Activated T-cell treated with anti-CD3 and anti-CD28 coated beads, Interleukin-2, amount 50 U/mL, for 24 hours (primary cell): ENCODE data around the gene PURA.

ENCODE experiments used
- DNase-seq: peaks from one replicate; pipeline ENCODE4 v3.0.0-alpha.2; 2020
- H3K27ac Mint-ChIP-seq: 2 replicates; pipeline ENCODE4 v1.8.0; 2020; ENCODE audit warnings: mild to moderate bottlenecking, mixed read lengths
- H3K27me3 Mint-ChIP-seq: 2 replicates; pipeline ENCODE4 v1.8.0; 2020; ENCODE audit warnings: mixed read lengths
- H3K36me3 Mint-ChIP-seq: 2 replicates; pipeline ENCODE4 v1.8.0; 2020; ENCODE audit warnings: low read depth, mixed read lengths
- H3K4me1 Mint-ChIP-seq: 2 replicates; pipeline ENCODE4 v1.8.0; 2020; ENCODE audit warnings: low read depth, mixed read lengths
- H3K4me3 Mint-ChIP-seq: 2 replicates; pipeline ENCODE4 v1.8.0; 2020; ENCODE audit warnings: mild to moderate bottlenecking, moderate library complexity, mixed read lengths
- H3K9me3 Mint-ChIP-seq: 2 replicates; pipeline ENCODE4 v1.8.0; 2020; ENCODE audit warnings: mixed read lengths

The PURA gene

DNA sequence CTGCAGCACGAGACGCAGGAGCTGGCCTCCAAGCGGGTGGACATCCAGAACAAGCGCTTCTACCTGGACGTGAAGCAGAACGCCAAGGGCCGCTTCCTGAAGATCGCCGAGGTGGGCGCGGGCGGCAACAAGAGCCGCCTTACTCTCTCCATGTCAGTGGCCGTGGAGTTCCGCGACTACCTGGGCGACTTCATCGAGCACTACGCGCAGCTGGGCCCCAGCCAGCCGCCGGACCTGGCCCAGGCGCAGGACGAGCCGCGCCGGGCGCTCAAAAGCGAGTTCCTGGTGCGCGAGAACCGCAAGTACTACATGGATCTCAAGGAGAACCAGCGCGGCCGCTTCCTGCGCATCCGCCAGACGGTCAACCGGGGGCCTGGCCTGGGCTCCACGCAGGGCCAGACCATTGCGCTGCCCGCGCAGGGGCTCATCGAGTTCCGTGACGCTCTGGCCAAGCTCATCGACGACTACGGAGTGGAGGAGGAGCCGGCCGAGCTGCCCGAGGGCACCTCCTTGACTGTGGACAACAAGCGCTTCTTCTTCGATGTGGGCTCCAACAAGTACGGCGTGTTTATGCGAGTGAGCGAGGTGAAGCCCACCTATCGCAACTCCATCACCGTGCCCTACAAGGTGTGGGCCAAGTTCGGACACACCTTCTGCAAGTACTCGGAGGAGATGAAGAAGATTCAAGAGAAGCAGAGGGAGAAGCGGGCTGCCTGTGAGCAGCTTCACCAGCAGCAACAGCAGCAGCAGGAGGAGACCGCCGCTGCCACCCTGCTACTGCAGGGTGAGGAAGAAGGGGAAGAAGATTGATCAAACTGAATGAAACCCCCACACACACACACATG is 654 bp downstream of the PURA start:
- H3K9me3 Mint-ChIP-seq = no peaks in the 10 kb centered on the region
- peaks cover 14% of the 10 kb centered on the region for H3K36me3 Mint-ChIP-seq
- H3K4me3 Mint-ChIP-seq = peak overlapping the region; percentile 85
- H3K4me1 Mint-ChIP-seq = peaks cover 66% of the 10 kb centered on the region
- DNase-seq = peak; percentile 74
- H3K27me3 Mint-ChIP-seq = peaks cover 4% of the 10 kb centered on the region
- H3K27ac Mint-ChIP-seq = peak overlapping the region; percentile 76

DNA sequence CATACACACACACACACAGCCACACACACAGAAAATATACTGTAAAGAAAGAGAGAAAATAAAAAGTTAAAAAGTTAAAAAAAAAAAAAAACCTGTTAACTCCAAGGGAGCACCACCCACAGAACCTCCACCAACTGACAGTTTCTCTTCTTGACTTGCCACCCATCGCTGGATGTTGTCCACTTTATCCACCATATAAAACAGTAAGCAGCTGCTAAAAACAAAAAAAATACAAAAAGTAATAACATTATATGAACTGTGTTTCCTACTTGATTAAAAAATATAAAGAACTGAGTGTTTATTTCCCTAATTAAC is 1.2 kb downstream of the PURA start:
- H3K36me3 Mint-ChIP-seq = peaks cover 14% of the 10 kb centered on the region
- peaks cover 64% of the 10 kb centered on the region for H3K4me1 Mint-ChIP-seq
- DNase-seq = no peak
- peak overlapping the region; percentile 85 for H3K4me3 Mint-ChIP-seq
- no peaks in the 10 kb centered on the region for H3K9me3 Mint-ChIP-seq
- H3K27ac Mint-ChIP-seq = peak overlapping the region; percentile 76
- peaks cover 4% of the 10 kb centered on the region for H3K27me3 Mint-ChIP-seq

DNA sequence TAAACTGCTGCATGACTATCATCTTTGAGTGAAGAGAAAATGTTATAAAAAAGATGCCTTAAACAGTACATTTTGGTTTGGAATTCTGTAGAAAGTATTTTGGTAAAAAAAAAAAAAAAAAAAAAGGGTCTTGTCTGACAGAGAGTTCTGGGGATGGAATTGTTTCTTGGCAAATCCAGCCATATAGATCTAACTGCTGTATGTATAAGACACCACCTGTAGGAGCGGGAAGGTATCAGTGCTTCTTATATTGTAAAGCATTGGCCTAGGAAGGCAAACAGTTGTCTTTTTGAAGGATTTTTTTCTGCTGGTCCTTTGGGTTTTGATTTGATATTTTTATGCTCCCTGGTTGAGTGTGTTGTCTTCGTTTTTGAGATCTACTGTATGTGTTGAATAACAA is 2.8 kb downstream of the PURA start:
- H3K9me3 Mint-ChIP-seq = no peaks in the 10 kb centered on the region
- peaks cover 14% of the 10 kb centered on the region for H3K36me3 Mint-ChIP-seq
- H3K4me3 Mint-ChIP-seq = peak overlapping the region; percentile 42
- DNase-seq = no peak
- peaks cover 63% of the 10 kb centered on the region for H3K4me1 Mint-ChIP-seq
- H3K27ac Mint-ChIP-seq = no peak overlapping the region
- peaks cover 1% of the 10 kb centered on the region for H3K27me3 Mint-ChIP-seq

DNA sequence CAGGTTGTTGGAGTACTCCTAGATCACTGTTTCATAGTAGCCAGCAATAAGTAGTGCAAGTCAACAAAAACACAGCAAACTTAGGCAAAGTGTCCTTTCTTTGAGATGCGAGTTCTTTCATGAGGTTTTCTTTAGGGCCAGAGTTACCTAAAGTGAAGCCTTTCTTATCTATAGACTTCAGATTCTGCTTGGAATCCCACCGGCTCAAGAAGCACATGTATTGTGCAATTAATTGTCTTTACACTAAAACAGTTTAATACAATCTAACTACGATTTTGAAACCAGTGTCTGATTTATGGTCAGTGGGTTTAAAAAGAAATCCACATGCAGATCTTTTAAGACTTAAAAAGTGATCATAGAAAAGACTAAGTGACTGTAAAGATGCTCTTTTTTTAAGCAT is 3.6 kb downstream of the PURA start:
- no peak overlapping the region for H3K27ac Mint-ChIP-seq
- peaks cover 62% of the 10 kb centered on the region for H3K4me1 Mint-ChIP-seq
- DNase-seq = no peak
- H3K36me3 Mint-ChIP-seq = peaks cover 14% of the 10 kb centered on the region
- H3K4me3 Mint-ChIP-seq = no peak overlapping the region
- no peaks in the 10 kb centered on the region for H3K9me3 Mint-ChIP-seq
- no peaks in the 10 kb centered on the region for H3K27me3 Mint-ChIP-seq

DNA sequence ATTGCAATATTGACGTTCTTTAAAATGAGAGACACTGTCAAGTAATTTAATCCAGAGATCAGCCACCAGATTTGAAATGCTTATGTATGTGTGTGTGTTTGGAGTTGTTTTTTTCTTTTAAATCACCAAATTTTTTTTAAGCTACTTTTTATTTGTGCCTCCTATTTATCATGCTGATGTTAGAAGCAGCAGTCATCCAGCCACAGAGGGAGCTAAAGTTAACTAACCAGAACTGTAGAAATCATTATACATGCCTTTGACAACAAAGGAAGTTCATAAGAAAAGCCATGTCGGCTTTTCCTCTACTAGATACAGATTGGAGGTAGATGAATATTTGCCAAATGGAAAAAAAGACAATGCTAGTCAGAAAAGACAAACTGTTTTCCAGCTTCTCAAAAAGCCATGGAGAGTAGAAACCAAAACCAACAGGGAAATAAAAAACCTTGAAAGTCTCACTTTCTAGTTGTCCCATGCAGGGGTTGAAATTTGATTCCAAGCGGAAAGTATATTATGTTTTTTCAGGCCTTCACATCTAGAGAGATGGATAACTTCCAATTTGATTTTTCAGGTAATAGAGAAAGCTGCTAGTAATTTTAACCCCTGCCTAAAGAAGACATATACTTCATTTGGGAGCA is 4.5 kb downstream of the PURA start:
- Mint-ChIP-seq H3K4me1 (peaks cover 58% of the 10 kb centered on the region), H3K27me3 (no peaks in the 10 kb centered on the region), H3K27ac (no peak overlapping the region), H3K36me3 (peaks cover 14% of the 10 kb centered on the region), H3K9me3 (no peaks in the 10 kb centered on the region), H3K4me3 (no peak overlapping the region)
- no peak for DNase-seq

DNA sequence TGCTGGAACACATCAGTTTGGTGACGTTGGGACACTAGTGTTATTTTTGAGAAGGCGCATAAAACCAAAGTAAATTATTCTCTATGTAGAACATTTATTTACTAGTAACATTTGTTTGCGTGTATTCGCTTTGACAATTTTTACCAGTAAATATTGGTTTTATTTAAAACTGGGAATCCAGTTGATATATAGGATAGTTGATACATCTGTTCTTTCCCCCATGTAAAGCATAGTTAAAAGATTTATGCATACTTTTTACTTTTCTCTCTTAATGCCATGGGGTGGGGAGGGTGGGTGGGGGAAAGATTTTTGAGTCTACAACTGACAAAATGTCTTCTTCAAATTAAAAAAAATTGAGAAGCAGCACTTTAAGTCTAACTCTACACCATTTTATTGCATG is 11.7 kb downstream of the PURA start, which contains the start of gene IGIP:
Gene IGIP (plus strand): TSS at position 301 of the 400 bp plus-strand sequence. CDS start 2,540 bp downstream, outside the sequence.
- no peaks in the 10 kb centered on the region for H3K36me3 Mint-ChIP-seq
- no peak within 1 kb of the TSS for H3K4me3 Mint-ChIP-seq
- H3K27ac Mint-ChIP-seq = no peak within 1 kb of the TSS
- DNase-seq = no peak
- H3K4me1 Mint-ChIP-seq = peaks cover 45% of the 10 kb centered on the region
- no peaks in the 10 kb centered on the region for H3K27me3 Mint-ChIP-seq
- no peaks in the 10 kb centered on the region for H3K9me3 Mint-ChIP-seq

DNA sequence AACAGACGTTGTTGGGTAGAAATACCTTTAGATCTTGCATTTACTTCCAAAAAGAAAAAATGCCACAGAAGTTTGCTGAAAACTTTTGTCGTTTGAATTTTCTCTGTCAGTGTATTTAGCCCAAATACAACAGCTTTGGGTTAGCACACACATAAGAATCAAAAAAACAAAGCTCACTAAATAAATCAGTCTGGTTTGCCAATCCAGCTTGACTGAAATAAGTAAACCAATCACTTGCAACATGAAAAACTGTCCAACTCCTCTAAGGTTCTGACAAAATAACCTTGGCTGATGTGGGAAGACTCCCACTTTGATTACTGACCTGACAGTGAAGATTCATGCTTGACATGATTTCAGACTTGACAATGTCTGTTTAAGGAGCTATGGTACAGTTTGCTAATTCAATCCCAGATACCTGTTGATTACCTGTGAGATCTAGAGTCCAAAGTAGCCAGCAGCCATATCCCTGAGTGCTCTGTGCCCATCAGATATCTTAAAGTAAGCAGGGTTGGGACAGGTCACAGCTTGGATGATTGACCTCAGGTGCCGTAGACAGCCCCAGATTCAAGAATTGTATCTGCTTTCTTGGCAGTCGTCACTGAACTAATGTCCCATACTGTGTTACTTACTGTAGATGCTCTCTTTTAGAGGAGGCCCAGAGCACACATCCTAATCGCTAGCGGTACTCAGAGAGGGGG is 12.6 kb downstream of the PURA start:
- H3K27ac Mint-ChIP-seq = no peak overlapping the region
- H3K36me3 Mint-ChIP-seq = no peaks in the 10 kb centered on the region
- peaks cover 50% of the 10 kb centered on the region for H3K4me1 Mint-ChIP-seq
- no peaks in the 10 kb centered on the region for H3K9me3 Mint-ChIP-seq
- H3K27me3 Mint-ChIP-seq = no peaks in the 10 kb centered on the region
- DNase-seq = no peak
- no peak overlapping the region for H3K4me3 Mint-ChIP-seq

DNA sequence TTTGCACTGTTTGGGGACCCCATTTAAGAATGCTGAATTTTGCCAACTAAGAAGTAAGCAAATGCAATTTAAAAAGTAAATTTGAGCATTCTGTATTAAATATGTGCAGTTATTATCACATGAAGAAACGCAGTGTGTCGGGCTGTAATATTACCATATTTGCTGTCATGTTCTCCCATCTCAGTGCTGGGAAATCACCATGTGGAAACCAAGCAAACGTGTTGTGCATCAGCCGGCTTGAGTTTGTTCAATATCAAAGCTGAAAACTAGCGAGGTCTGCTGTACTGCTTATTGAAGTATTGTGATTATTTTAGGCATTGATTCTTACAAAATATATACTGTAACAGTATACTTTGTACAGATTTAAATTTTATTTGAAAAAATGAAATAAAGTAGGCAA is 14.5 kb downstream of the PURA start:
- Mint-ChIP-seq H3K4me3 (no peak overlapping the region), H3K27me3 (no peaks in the 10 kb centered on the region), H3K27ac (no peak overlapping the region), H3K9me3 (no peaks in the 10 kb centered on the region), H3K36me3 (no peaks in the 10 kb centered on the region), H3K4me1 (peaks cover 50% of the 10 kb centered on the region)
- DNase-seq = no peak

DNA sequence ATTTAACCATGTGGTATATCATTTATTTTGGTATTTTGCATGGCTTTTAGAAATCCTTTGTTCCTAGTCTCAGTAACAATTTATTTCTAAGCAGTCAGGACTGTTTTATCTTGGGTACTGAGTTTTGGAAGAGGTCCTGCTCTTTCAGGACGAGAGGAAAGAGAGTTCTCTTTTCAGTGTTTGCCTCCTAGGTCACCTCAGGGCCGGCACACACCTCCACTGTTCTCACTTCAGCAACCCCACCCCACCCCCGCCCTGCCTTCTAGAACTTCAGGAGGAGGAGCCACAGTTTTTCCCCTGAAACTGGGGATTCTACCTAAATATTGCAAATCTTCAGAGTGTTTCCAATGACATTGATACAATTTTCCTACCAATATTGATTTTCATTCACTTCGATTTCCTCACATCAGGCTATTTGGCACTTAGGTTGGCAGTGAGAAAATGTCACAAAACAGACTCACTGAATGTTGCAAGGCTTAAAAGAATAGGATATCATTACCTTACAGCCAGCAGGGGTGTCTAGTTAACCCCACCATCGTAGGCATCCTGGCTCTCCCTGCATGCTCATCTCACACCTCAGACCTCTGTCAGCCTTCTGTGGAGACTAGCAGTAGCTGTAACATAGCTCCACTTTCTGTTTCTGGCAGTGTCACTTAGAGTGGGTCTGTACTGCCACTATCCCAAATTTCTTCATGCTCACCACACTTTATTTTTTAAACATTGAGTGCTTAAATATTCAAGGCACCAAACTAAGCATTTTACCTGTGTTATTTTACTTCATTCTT is 17.2 kb downstream of the PURA start:
- no peak overlapping the region for H3K27ac Mint-ChIP-seq
- H3K4me3 Mint-ChIP-seq = no peak overlapping the region
- no peak for DNase-seq
- peaks cover 48% of the 10 kb centered on the region for H3K4me1 Mint-ChIP-seq
- H3K36me3 Mint-ChIP-seq = no peaks in the 10 kb centered on the region
- H3K9me3 Mint-ChIP-seq = no peaks in the 10 kb centered on the region
- no peaks in the 10 kb centered on the region for H3K27me3 Mint-ChIP-seq

DNA sequence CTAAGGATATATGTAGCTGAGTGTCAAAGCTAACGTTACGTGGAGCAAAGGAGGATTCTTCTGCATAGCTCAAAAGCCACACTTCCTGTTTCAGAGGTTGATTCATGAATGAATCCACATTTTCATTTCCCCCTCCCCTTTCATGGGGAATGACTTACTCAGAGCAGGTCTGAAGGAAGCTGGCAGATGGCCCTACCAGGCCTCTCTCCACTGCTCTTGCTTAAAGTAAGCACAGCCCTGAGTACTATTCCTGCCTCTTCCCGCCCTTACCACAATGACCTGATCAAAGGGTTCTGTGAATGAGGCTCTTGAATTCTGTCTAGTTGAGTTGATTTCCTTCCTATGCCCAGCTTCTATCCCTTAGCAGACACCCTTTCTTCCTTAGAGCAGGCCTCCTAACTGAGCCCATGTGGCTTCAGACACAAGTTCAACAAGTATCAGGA is 18.1 kb downstream of the PURA start:
- Mint-ChIP-seq H3K36me3 (no peaks in the 10 kb centered on the region), H3K27me3 (no peaks in the 10 kb centered on the region), H3K27ac (peak overlapping the region; percentile 58), H3K4me3 (no peak overlapping the region), H3K9me3 (no peaks in the 10 kb centered on the region), H3K4me1 (peaks cover 48% of the 10 kb centered on the region)
- DNase-seq = no peak

DNA sequence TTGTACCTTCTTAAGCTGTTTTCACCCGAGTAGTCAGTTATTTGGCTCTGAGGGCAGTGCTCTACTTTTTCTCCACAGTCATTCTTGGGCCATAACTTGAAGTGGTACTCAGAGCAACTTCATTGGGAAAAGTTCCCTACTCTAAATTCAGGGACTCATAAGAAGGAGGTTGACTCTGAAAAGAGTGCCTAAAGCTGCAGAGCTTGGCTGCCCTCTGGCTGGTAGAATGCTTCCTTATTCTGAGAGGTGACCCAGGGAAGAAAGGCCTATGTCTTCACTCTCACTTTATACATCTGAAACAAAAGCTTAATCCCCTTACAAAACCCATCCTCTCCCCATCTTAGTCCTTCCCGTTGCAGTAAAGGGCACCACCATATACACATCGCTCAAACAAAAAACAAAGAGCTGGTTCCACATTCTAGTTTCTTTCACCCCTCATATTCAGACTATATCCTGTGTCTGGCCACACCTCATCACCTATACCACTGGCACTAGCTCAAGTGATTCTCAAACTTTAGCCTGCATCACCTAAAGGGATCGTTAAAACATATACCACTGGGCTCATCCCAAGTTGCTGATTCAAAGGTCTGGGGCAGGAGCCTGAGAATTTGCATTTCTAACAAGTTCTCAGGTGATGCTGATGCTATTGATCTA is 19.7 kb downstream of the PURA start:
- no peak for DNase-seq
- Mint-ChIP-seq H3K4me1 (peaks cover 47% of the 10 kb centered on the region), H3K27ac (no peak overlapping the region), H3K9me3 (no peaks in the 10 kb centered on the region), H3K36me3 (no peaks in the 10 kb centered on the region), H3K4me3 (no peak overlapping the region), H3K27me3 (no peaks in the 10 kb centered on the region)

DNA sequence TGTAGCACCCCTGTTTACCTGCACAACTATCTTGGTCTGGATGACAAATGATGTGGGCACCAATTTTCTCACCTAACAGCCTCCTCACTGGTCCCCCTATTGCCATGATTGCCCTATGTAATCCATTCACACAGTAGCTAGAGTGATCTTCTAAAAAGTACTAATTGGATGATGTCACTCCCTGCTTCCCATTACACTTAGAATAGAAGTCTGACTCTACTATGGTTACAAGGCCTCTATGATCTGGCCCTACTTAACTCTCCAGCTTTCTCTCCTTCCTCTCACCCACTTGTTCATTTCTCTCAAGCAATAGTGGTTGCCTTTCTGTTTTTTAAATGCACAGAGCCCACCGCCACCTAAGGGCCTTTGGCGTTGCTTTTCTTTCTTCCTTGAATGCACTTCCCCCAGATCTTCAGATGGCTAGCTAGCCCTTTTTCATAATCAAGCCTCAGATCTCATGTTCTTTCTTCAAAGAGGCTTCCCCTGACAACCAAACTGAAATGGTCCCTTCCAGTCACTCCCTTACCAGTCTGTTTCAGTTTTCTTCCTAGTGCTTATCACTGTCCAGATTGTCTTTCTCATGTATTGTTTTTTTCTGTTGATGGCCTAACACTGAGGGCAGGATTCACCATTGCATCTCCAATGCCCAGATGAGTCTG is 20.5 kb downstream of the PURA start:
- Mint-ChIP-seq H3K27ac (no peak overlapping the region), H3K27me3 (no peaks in the 10 kb centered on the region), H3K9me3 (no peaks in the 10 kb centered on the region), H3K36me3 (no peaks in the 10 kb centered on the region), H3K4me3 (no peak overlapping the region), H3K4me1 (peaks cover 47% of the 10 kb centered on the region)
- no peak for DNase-seq

DNA sequence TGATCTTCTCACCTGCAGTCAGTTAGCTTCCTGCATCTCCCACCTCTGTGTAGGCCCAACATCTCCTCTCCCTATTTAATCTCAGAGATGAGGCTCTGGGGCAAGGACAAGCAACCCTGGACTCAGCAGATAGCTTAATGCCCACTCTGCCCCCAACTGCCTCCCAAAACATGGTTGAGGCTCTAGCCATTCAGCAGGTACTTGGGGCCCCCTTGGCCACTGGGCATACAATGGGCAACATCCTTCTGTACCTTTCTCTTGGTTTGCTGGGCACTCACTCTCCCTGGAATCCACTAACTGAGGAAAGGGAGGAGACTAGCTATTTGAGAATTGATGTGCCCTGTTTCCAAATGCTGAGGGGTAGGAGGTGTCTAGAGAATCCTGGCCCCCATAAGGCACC is 21.2 kb downstream of the PURA start:
- no peak overlapping the region for H3K4me3 Mint-ChIP-seq
- H3K4me1 Mint-ChIP-seq = peaks cover 44% of the 10 kb centered on the region
- H3K27ac Mint-ChIP-seq = no peak overlapping the region
- H3K27me3 Mint-ChIP-seq = no peaks in the 10 kb centered on the region
- no peaks in the 10 kb centered on the region for H3K36me3 Mint-ChIP-seq
- no peak for DNase-seq
- no peaks in the 10 kb centered on the region for H3K9me3 Mint-ChIP-seq
